SH-SY5Y (cell line): Measurements from ENCODE around the gene GLI3.

Experiments
- GATA2 ChIP-seq: IDR thresholded peaks from 2 replicates; pipeline ENCODE4 v1.6.1; 2011; ENCODE audit warnings: mild to moderate bottlenecking, low read depth, low read length
- GATA3 ChIP-seq: IDR thresholded peaks from 2 replicates; pipeline ENCODE4 v1.6.1; 2011; ENCODE audit warnings: low read depth, mild to moderate bottlenecking, low read length, moderate library complexity

- TF ChIP-seq GATA3 (no peak), GATA2 (no peak)
Observed at GRCh38 chr7:42207420-42207819, 29.6 kb downstream of the GLI3 start.
